Measurements from ENCODE around the gene CDCA7. TPM values are rescaled to one million over a fixed set of nuclear protein-coding genes. Genes with fewer than 3 reads are reported as not detected.
"Not testable (repeated sequence)": the region's sequence is repeated elsewhere in the genome, so short reads cannot be mapped to it uniquely, and the experiment has no call there.

CDCA7 gene
- total RNA-seq, 1 donor from 2014 or later: 1.0 TPM

DNA sequence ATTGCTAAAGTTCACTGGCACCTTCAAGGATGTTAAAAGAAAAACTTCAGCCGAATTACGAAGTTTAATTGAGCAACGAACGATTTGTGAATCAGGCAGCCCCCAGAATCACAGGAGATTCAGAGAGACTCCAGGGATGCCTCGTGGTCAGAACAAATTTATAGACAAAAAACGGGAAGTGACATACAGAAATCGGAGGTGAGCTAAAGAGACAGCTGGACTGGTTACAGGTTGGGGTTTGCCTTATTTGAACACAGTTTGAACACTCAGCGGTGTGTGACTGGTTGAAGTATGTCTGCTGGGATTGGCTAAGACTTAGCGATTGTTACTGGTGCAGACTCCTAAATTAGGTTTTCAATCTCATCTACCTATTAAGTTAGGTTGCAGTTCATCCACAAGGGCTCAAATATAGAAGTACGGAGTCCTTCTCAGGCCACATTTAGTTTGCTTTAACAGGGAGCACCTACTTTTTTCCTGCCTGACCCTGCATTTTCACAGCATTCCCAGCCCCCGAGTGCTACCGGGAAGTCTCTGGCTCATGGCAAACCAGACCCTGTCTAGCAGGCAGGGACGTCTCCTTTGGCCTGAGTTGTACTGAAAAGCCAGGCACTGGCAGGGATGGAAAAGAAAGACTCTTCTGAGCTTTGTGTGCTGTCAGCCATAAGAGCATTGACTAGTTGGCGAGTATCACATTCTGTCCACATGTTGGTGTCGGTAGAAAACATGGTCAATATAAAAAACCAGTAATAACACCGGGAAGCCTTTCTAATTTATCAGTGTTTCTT, 41.1 kb downstream of the CDCA7 start:
- ATAC-seq (no peak), DNase-seq (ENCODE audit: low spot score) (no peak)
- intact Hi-C loops (cut with DNase I): no loop called here

DNA sequence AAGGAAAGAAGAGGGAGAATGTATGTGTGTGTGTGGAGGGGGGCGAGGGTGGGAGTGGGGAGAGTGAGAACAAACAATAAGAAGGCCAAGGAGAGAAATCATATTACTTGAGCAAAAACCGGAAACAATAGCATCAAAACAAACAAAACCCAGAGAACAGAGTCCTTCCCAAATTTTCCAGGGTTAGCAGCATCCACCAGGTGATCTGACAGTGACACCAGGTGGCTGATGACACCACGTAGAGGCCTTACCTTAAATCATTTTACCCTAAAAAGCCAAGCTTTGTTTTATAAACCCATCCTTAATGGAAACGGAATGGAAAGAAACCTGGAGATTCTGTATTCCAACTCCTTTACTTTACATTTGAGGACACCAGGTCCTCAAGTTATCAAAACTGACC, 42.9 kb downstream of the CDCA7 start:
- no peak for ATAC-seq
- no peak for DNase-seq (ENCODE audit: low spot score)
- intact Hi-C loops (cut with DNase I): no loop called here

DNA sequence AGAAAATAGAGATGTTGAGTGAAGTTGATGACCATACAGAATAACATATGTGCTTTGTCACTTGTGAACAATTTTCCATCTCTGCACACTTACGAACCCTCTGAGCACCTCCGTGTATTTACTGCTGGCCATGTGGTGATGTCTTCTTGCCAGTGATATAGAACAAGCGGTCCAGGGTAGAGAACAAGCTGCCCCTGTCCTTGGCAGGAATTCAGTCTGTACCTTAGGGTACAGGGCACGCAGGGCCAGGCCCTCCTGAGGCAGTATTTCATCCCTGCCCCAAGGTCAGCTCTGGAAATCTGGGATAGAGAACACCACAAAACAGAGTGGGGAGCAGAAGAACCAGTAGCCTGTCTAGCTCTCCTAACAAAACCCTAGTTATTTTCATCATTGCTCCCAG, 44.6 kb downstream of the CDCA7 start:
- intact Hi-C loops (cut with DNase I): no loop called here
- no peak for ATAC-seq

DNA sequence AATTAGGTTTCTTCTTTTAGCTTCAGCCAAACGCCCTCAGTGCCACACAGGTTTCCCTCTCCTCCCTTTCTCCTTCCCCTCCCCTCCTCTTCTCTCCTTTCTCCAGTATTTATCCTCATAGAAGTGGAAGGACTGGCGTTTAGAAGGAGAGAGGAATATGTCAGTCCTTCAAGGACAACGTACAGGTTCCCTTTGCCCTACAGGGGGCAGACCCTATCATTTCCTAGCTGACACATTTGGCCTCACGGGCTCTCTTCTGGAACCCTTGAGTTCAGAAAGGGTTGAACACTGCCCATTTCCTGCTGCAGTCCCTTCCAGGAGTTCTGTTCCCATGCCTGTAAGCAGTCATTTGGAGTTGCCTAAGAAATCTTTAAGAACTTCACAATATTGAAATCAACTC, 46.1 kb downstream of the CDCA7 start:
- no peak for ATAC-seq
- DNase-seq (ENCODE audit: low spot score): no peak
- intact Hi-C loops (cut with DNase I): no loop called here

More for the DNA sequence above, 44.6 kb downstream of the CDCA7 start:
- DNase-seq (ENCODE audit: low spot score): no peak

DNA sequence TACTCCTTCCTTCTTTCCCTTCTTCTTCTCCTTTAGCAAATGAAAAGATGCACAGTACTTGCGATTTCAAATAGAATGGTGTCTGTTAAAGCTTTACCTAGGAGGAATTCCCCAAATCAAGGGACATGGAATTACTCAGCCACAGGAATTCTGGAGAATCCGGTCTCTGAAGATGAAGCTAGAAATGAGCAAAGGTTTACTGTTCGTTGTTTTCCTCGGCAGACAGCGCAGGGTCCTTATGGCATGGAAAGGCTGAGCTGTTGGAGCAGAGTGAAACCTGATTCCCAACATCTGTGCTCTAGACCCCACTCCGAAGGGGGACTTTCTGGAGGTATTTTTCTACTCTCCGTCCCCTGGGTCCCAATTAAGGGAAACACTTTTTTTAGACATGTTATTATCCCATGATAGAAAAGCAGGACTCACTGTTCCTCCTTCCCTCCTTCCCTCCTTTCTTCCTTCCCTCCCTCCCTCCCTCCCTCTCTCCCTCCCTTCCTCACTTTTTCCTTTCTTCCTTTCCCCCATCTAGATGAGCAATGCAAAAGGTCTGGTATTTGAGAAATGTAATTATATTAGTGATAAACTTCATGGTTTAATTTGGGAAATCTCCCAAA, 47.1 kb downstream of the CDCA7 start:
- DNase-seq (ENCODE audit: low spot score) (no peak), ATAC-seq (peak; percentile 48)
- intact Hi-C loops (cut with DNase I): no loop called here

DNA sequence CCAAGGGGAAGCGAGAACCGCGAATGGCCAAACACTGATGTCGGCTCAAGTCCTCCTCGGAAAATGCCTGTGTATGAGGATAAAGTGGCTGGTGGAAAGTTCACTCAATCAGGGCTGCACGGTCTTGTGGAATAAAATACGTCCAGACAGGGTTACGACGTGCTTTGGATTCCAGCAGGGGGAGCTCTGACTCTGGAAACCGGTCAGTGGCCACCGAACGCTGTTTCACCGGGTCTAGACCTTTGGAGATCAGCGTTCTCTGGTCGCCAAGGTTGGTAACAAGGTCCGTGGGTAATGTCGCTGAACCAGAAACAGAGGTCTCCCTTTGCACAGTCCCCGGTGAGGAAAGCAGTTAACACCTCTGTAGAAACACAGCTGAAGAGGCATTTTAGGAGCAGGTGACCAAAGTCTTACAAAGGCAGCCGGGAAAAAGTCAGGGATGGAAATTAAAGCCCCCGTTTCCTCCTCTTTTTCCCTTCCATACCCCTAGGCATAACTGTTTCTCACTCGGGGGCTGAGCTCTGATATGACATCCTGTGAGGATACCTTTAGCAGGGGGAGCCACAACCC, 47.8 kb downstream of the CDCA7 start:
- DNase-seq (ENCODE audit: low spot score): peak; percentile 88
- peak; percentile 96 for ATAC-seq
- intact Hi-C loops (cut with DNase I): no loop called here

DNA sequence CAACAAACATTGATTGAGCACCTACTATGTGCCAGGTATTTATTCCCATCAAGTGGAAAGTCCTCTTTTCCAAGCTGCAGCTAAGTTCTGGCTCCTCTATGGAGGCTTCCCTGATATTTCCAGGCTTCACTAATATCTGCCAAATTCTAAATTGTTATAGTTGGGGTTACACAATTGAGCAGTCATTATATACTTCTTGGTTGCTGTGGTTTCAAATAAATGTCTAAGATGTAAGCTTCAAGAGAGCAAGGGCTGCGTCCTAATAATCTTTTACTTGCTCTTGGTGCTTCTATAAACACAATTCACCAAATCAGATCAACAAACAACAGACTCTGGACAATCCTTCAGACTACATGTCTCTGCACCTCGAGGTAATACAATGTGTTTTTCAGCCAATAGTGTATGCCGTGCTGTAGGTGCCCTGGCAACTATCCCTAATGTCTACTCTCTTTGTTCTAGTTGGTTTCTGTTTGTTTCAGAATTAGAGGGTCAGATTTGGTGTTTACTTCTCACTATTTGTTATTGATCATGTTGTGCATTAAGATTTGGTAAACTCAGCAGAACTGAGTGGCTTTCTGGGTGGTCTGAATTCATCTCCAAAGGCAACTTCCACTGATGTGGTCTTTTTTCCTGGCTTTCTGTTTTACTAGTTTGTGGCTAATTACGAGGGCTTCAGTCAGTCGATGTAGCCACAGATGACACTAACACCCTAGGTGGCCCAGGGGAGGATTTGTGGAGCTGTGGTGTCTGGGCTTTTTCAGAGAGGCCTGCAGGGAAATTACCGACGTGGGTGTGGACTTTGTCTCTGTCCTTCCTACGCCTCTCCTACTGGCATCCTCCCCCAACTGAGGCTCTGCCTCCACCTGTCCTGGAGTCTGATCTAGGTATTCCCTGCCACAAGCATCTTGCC, 50.4 kb downstream of the CDCA7 start:
- intact Hi-C loops (cut with DNase I): no loop called here
- ATAC-seq (no peak), DNase-seq (ENCODE audit: low spot score) (no peak)

DNA sequence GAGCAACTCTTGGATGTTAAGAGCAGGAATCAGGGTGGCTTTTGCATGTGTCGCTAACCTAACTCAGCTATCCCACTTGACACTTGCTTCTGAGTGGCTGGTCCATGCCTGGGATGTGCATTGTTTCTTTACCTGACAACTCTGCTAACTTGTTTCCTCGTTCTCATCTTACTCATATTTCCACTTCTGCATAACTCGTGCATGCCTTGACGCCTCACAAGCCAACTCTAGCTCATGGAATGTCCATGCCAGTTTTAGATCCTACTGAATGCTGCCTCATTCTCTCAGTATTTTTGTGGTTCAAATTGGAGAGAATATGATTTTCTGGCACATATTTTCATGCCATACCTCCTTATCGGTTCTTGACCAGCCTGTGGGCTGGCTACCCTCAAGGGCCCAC, 52.5 kb downstream of the CDCA7 start:
- no peak for DNase-seq (ENCODE audit: low spot score)
- intact Hi-C loops (cut with DNase I): no loop called here

DNA sequence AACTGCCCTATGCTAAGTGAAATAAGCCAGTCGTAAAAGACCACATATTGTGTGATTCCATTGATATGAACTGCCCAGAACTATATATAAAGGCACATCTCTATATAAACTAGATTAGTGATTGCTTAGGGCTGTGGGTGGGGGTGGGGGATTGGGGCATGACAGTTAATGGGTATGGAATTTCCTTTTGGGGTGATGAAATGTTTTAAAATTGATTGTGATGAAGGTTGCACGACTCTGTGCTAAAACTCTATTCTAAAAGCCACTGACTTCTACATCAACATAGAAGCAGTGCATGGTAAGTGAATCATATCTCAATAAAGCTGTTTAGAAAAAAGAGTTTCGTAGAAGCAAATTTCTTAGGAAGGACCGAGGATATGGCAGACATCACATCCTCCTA, 53.0 kb downstream of the CDCA7 start:
- DNase-seq (ENCODE audit: low spot score) (no peak), ATAC-seq (no peak)
- intact Hi-C loops (cut with DNase I): no loop called here

More for the DNA sequence above, 52.5 kb downstream of the CDCA7 start:
- no peak for ATAC-seq

DNA sequence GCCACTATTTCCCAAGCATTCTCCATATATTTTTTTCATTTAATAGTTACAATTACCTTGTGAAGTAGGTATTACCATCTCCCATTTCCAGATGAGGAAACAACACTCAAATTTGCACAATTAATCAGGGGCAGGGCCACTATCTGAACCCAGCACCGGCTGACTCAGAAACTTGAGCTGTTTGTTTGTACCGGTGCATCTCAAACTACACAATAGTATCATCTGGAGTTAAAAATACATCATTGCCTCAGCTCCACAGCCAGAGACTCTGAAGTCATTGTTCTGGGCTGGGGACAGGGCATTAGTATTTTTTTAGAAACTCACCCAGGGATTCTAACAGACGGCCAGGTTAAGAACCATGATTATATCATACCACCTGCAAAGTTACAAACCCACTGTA, 55.9 kb downstream of the CDCA7 start:
- intact Hi-C loops (cut with DNase I): no loop called here
- no peak for ATAC-seq
- DNase-seq (ENCODE audit: low spot score): no peak

DNA sequence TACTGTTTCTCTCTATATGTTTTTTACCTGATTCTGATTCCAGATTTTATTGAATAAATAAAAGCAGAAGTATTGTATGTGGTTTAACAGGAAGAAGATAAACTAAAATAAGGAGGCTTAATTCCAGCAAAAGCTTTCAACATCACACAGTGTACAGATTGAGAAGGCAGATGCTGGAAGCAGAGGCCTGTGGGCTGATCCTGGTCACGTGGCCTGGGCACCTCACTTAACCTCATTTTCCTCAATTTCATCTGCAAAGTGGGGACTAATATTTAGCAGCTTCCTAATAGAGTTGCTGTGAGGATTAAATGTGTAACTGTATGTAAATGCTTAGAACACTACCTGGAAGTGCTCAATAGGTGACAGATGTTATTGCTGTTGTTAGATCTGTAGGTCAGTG, 58.0 kb downstream of the CDCA7 start:
- no peak for DNase-seq (ENCODE audit: low spot score)
- no peak for ATAC-seq
- intact Hi-C loops (cut with DNase I): no loop called here

DNA sequence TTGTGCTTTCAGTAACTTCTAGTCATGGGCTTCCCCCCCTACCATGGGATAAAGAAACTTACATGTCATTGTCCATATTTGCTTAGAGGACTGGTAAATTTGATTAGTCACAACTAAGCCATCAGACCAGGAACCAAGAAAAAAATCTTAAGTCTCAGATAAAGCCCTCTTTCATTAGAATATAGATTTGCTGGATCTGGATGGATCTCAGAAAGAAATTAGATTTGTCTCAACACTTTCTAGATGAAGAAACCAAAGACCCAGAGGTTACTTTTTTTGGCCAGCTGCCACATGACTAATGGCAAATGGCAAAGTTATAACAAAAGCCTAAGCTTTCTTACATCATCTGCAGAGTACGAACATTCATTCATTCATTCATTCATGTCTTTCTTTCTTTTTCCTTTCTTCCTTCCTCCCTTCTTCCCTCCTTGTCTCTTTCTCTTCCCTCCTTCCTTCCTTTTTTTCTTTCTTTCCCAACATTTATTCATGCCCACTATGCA, 60.2 kb downstream of the CDCA7 start:
- ATAC-seq: no peak
- intact Hi-C loops (cut with DNase I): no loop called here
- no peak for DNase-seq (ENCODE audit: low spot score)

DNA sequence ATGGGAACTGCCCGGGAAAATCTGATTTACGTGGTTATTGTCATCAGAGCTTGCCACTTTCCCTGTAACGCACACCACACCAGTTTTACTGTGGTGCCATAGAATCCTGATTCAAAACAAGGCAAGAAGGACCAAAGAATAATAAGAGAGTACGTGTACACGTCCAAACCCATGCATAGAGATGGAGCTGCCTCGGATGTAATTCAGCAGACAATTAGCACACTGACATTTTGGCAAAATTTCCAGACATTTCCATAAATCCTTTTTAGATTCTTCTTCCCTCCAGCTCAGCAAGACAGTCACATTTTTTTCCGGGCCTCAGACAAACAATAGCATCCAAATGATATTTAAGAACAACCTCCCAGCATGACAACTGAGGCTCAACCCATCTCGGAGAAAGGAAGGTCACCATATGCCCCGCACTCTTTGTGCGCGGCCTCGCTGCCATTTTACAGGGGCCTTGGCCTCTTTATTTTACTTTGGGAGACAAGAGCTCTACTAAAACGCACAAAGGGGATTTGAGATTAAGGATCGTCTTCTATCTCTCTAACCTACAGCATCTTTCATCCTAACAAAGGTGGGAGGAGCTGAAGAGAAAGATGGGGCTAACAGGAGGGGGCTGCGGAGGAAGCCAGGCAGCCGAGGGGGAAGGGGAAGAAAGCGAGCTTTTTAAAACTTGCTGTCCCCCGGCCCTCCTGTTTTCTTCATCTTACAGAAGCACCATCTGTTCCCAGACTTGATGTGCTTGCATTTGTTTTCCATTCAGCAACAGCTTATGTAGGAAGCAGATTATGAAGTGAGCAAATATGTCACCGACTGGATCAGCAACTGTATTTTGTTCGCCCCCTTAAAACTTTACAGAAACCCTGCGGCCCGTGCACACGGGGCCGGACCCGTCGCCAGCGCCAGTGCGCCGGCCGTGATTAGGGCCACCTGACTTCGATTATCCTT, 61.0 kb downstream of the CDCA7 start:
- intact Hi-C loops (cut with DNase I): no loop called here
- ATAC-seq (no peak), DNase-seq (ENCODE audit: low spot score) (no peak)

DNA sequence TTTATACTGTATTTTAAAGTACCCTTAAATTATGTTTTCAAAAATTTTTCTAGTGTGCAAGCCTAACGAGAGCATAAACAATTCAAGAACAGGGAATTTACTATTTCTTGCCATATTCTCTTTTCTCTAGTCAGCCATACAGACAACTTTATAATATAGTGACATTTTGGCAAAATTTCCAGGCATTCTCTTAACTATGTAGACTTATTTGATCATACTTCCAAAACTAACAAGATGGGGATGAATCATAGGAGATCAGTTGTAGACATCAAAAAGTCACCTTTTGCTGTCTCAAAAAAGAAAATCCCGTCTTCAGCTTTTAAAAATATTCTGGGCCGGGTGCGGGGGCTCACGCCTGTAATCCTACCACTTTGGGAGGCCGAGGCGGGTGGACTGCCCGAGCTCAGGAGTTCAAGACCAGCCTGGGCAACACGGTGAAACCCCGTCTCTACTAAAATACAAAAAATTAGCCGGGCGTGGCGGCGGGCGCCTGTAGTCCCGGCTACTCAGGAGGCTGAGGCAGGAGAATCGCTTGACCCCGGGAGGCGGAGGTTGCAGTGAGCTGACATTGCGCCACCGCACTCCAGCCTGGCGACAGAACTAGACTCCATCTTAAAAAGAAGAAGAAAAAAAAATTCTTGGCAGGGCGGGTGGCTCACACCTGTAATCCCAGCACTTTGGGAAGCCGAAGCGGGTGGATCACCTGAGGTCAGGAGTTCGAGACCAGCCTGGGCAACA, 61.9 kb downstream of the CDCA7 start:
- ATAC-seq; intact Hi-C loops (cut with DNase I); DNase-seq (ENCODE audit: low spot score): not testable (repeated sequence)

DNA sequence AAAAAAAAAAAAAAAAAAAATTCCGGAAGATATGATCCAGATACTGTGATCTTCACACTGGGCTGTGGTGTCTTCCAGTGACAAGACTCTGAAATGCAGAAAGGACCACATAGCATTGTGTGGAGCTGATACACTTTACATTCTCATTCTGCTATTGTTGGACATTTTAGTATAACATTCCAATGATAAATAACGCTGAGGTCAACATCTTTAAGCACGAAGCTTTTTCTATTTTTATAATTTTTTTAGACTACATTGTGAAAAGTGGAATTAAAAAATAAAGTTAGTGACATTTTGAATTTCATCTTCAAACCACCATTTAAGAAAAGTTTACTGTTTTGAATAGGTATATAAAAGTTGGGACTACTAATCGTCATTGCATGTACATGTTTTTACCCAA, 62.7 kb downstream of the CDCA7 start:
- intact Hi-C loops (cut with DNase I): no loop called here
- DNase-seq (ENCODE audit: low spot score) (no peak), ATAC-seq (no peak)

DNA sequence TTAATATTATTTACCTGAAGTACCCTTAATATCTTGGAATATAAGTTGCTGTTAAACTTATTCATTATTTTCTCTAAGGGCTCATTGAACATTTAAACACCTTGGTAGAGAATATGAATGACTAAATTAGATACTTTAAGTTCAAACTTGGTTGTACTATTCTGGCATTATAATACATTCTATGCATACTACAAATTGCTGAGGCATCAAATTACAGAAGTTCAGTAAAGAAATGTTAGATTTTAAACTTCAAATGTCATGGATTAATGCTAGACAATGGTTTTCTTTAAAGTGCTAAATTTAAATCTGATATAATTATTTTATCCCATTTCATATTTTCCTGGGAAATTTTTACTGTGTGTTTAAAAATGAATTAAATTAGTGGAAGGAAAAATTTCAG, 63.1 kb downstream of the CDCA7 start:
- intact Hi-C loops (cut with DNase I): no loop called here
- ATAC-seq (no peak), DNase-seq (ENCODE audit: low spot score) (no peak)

All from sciatic nerve (tissue), 2 donors.